ENCODE results near the gene AKNA. TPM values are rescaled to one million over a fixed set of nuclear protein-coding genes. Genes with fewer than 3 reads are reported as not detected.

AKNA gene
- total RNA-seq, 1 experiment from 2014 or later, result 20.6 TPM

GRCh38 chr9:114364134-114365041, 23.4 kb downstream of the AKNA start:
- peaks cover 0 to 8% of the 10 kb centered on the region in 2 experiments; a peak in 2 of 4 replicates for H3K4me1 ChIP-seq (ENCODE audit: control insufficient read depth in 1 of 2, insufficient read depth in 2 of 2, low read length in 2 of 2)
- intact Hi-C loops (cut with micrococcal nuclease), result no loop called here
- no peak overlapping the region for H3K9ac ChIP-seq (ENCODE audit: low read length)
- ChIA-PET CTCF (no interaction called here), POLR2A (no interaction called here), RAD21 (ENCODE audit: low non-redundant PET in 1 of 2, low total read pairs in 2 of 2, uncharacterized antibody in 2 of 2, unreplicated experiment in 2 of 2) (no interaction called here)
- no peaks in the 10 kb centered on the region for H4K20me1 ChIP-seq (ENCODE audit: insufficient read depth)
- no peak for TF ChIP-seq ELF1 (IDR thresholded peaks at IDR 0.05; ENCODE audit: borderline replicate concordance, low read depth)
- no peak for TF ChIP-seq POLR2AphosphoS5 (IDR thresholded peaks at IDR 0.05; ENCODE audit: low read depth, low read length)
- TF ChIP-seq FOSL1 (IDR thresholded peaks at IDR 0.05; ENCODE audit: low read depth), result no peak
- no peak for TF ChIP-seq SRF (IDR thresholded peaks at IDR 0.05; ENCODE audit: low read depth)
- no peak for TF ChIP-seq EZH2phosphoT487 (IDR thresholded peaks at IDR 0.05; ENCODE audit: borderline replicate concordance)
- TF ChIP-seq, protein P1, sequence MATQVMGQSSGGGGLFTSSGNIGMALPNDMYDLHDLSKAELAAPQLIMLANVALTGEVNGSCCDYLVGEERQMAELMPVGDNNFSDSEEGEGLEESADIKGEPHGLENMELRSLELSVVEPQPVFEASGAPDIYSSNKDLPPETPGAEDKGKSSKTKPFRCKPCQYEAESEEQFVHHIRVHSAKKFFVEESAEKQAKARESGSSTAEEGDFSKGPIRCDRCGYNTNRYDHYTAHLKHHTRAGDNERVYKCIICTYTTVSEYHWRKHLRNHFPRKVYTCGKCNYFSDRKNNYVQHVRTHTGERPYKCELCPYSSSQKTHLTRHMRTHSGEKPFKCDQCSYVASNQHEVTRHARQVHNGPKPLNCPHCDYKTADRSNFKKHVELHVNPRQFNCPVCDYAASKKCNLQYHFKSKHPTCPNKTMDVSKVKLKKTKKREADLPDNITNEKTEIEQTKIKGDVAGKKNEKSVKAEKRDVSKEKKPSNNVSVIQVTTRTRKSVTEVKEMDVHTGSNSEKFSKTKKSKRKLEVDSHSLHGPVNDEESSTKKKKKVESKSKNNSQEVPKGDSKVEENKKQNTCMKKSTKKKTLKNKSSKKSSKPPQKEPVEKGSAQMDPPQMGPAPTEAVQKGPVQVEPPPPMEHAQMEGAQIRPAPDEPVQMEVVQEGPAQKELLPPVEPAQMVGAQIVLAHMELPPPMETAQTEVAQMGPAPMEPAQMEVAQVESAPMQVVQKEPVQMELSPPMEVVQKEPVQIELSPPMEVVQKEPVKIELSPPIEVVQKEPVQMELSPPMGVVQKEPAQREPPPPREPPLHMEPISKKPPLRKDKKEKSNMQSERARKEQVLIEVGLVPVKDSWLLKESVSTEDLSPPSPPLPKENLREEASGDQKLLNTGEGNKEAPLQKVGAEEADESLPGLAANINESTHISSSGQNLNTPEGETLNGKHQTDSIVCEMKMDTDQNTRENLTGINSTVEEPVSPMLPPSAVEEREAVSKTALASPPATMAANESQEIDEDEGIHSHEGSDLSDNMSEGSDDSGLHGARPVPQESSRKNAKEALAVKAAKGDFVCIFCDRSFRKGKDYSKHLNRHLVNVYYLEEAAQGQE (IDR thresholded peaks at IDR 0.05; ENCODE audit: low read depth), result no peak
- no peak for TF ChIP-seq POLR2A (IDR thresholded peaks at IDR 0.05; ENCODE audit: borderline replicate concordance, extremely low read depth, insufficient read depth, insufficient read length)
- TF ChIP-seq EGR1 (IDR thresholded peaks at IDR 0.05; ENCODE audit: low read depth), result no peak
- TF ChIP-seq ZBTB33 (IDR thresholded peaks at IDR 0.05; ENCODE audit: extremely low read depth, insufficient replicate concordance, low read length), result no peak
- TF ChIP-seq ZFX (IDR thresholded peaks at IDR 0.05), result no peak
- no peak for ATAC-seq
- H3K4me2 ChIP-seq (ENCODE audit: low read length), result no peak overlapping the region
- H3K4me3 ChIP-seq (replicated peaks in 1 of 2; ENCODE audit: low read depth in 1 of 2, low read length in 2 of 2), result no peak overlapping the region
- DNase-seq (ENCODE audit: low read depth, low spot score), result no peak
- H3K36me3 ChIP-seq (ENCODE audit: control insufficient read depth in 1 of 2, insufficient read depth in 2 of 2, low read length in 2 of 2), result no peaks in the 10 kb centered on the region; a peak in 1 of 4 replicates
- no peaks in the 10 kb centered on the region for H3K9me2 ChIP-seq (ENCODE audit: insufficient read depth)
- no peak overlapping the region for H2AFZ ChIP-seq (ENCODE audit: low read depth, low read length, poor library complexity, severe bottlenecking)
- H3K27ac ChIP-seq (ENCODE audit: low read depth, low read length), result no peak overlapping the region
- no peaks in the 10 kb centered on the region for H3K27me3 ChIP-seq (ENCODE audit: insufficient read depth, low read length)
- no TSS peak for BruUV-seq (replicated peaks)
- H3K9me3 ChIP-seq (ENCODE audit: control insufficient read depth in 1 of 2, insufficient read depth in 1 of 2, low read depth in 1 of 2, low read length in 2 of 2), result no peaks in the 10 kb centered on the region
- no peaks in the 10 kb centered on the region for H3K79me2 ChIP-seq (ENCODE audit: insufficient read depth, low read length)
